Spleen (tissue), 7 donors: Measurements from ENCODE around the gene ADGRA1.

ENCODE experiments used
- POLR2AphosphoS5 ChIP-seq, 3 donors: sonication (generic); formaldehyde crosslinking; IDR thresholded peaks; one replicate each; pipeline ENCODE4 v1.5.1; 2017; ENCODE audit warnings: antibody characterized with exemption in 3 of 3
- TF ChIP-seq, protein P1 (sequence below), 11 experiments: fragments of 200-600 bp in 7 of 11; fragments of 450-650 bp in 4 of 11; sonication (generic) in 4 of 11; IDR thresholded peaks in 8 of 11; conservative IDR thresholded peaks in 3 of 11; 1 replicate in 7 of 11; 2 replicates in 4 of 11; pipeline versions ENCODE4 v1.4.0 to v1.8.0; 2016 to 2021; ENCODE audit warnings: antibody characterized with exemption in 11 of 11, inconsistent platforms in 4 of 11, mild to moderate bottlenecking in 1 of 11
- donor health status: DM: no; HTN: no; CAD: no; lungs with moderate emphysema.
- donor health status: DM: no; HTN: no; CAD: no.
- donor health status: DM: no; HTN: no; CAD: no.

- no peak for TF ChIP-seq POLR2AphosphoS5 (IDR thresholded peaks at IDR 0.05)
- TF ChIP-seq, protein P1, sequence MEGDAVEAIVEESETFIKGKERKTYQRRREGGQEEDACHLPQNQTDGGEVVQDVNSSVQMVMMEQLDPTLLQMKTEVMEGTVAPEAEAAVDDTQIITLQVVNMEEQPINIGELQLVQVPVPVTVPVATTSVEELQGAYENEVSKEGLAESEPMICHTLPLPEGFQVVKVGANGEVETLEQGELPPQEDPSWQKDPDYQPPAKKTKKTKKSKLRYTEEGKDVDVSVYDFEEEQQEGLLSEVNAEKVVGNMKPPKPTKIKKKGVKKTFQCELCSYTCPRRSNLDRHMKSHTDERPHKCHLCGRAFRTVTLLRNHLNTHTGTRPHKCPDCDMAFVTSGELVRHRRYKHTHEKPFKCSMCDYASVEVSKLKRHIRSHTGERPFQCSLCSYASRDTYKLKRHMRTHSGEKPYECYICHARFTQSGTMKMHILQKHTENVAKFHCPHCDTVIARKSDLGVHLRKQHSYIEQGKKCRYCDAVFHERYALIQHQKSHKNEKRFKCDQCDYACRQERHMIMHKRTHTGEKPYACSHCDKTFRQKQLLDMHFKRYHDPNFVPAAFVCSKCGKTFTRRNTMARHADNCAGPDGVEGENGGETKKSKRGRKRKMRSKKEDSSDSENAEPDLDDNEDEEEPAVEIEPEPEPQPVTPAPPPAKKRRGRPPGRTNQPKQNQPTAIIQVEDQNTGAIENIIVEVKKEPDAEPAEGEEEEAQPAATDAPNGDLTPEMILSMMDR (IDR thresholded peaks at IDR 0.05 in 8 of 11, conservative IDR thresholded peaks at IDR 0.05 in 3 of 11), result no peak
Observed at GRCh38 chr10:133106516-133106915, 18.8 kb downstream of the ADGRA1 start.
